Stimulated activated CD8-positive, alpha-beta memory T cell treated with anti-CD3 and anti-CD28 coated beads, Interleukin-4, amount 100 ng/mL, for 4 hours (primary cell): ENCODE data around the gene TUG1.

Experiments used
- DNase-seq, 2 donors: peaks; one replicate each; pipeline ENCODE4 v3.0.0-alpha.2; 2020; ENCODE audit warnings: low read depth in 2 of 2, low spot score in 1 of 2

Gene TUG1

GRCh38 chr22:30996462-30996861, 27.4 kb downstream of the TUG1 start:
- no peak for DNase-seq

GRCh38 chr22:30998329-30998728, 29.3 kb downstream of the TUG1 start:
- DNase-seq = no peak

- DNase-seq = no peak
Observed at GRCh38 chr22:31001124-31001770, 32.2 kb downstream of the TUG1 start.

GRCh38 chr22:31005535-31005934, 36.5 kb downstream of the TUG1 start:
- no peak for DNase-seq

- no peak for DNase-seq
Observed at GRCh38 chr22:31019191-31019930, 50.3 kb downstream of the TUG1 start.

- no peak for DNase-seq
Observed at GRCh38 chr22:31020334-31020733, 51.3 kb downstream of the TUG1 start.

GRCh38 chr22:31022516-31022915, 53.5 kb downstream of the TUG1 start:
- no peak for DNase-seq
